Ishikawa (cell line): ENCODE measurements around the gene PCDHB9.

Experiments used
- CEBPB ChIP-seq: IDR thresholded peaks from 2 replicates; pipeline ENCODE4 v1.6.1; 2012
- CREB1 ChIP-seq: IDR thresholded peaks from 2 replicates; pipeline ENCODE4 v1.6.1; 2012; ENCODE audit warnings: low read depth
- EGR1 ChIP-seq: IDR thresholded peaks from 2 replicates; pipeline ENCODE4 v1.6.1; 2012
- EP300 ChIP-seq: IDR thresholded peaks from 2 replicates; pipeline ENCODE4 v1.6.1; 2012; ENCODE audit warnings: borderline replicate concordance
- FOXM1 ChIP-seq: IDR thresholded peaks from 2 replicates; pipeline ENCODE4 v1.6.1; 2012; ENCODE audit warnings: low read depth, borderline replicate concordance
- NFIC ChIP-seq: IDR thresholded peaks from 2 replicates; pipeline ENCODE4 v1.6.1; 2012
- RAD21 ChIP-seq: IDR thresholded peaks from 2 replicates; pipeline ENCODE4 v1.6.1; 2012; ENCODE audit warnings: low read depth
- REST ChIP-seq: IDR thresholded peaks from 2 replicates; pipeline ENCODE4 v1.6.1; 2012; ENCODE audit warnings: low read depth, mild to moderate bottlenecking
- TAF1 ChIP-seq: IDR thresholded peaks from 2 replicates; pipeline ENCODE4 v1.6.1; 2012; ENCODE audit warnings: low read depth, mild to moderate bottlenecking
- TCF12 ChIP-seq: IDR thresholded peaks from 2 replicates; pipeline ENCODE4 v1.6.1; 2012; ENCODE audit warnings: low read depth
- TEAD4 ChIP-seq: IDR thresholded peaks from 2 replicates; pipeline ENCODE4 v1.6.1; 2012
- YY1 ChIP-seq: IDR thresholded peaks from 2 replicates; pipeline ENCODE4 v1.6.1; 2012; ENCODE audit warnings: low read depth
- ZBTB7A ChIP-seq: IDR thresholded peaks from 2 replicates; pipeline ENCODE4 v1.6.1; 2012; ENCODE audit warnings: low read depth
- TF ChIP-seq, protein P1 (sequence below): IDR thresholded peaks from 2 replicates; pipeline ENCODE4 v1.6.1; 2012
- TF ChIP-seq, protein P2 (sequence below): IDR thresholded peaks from 2 replicates; pipeline ENCODE4 v1.6.1; 2012

PCDHB9 gene

DNA sequence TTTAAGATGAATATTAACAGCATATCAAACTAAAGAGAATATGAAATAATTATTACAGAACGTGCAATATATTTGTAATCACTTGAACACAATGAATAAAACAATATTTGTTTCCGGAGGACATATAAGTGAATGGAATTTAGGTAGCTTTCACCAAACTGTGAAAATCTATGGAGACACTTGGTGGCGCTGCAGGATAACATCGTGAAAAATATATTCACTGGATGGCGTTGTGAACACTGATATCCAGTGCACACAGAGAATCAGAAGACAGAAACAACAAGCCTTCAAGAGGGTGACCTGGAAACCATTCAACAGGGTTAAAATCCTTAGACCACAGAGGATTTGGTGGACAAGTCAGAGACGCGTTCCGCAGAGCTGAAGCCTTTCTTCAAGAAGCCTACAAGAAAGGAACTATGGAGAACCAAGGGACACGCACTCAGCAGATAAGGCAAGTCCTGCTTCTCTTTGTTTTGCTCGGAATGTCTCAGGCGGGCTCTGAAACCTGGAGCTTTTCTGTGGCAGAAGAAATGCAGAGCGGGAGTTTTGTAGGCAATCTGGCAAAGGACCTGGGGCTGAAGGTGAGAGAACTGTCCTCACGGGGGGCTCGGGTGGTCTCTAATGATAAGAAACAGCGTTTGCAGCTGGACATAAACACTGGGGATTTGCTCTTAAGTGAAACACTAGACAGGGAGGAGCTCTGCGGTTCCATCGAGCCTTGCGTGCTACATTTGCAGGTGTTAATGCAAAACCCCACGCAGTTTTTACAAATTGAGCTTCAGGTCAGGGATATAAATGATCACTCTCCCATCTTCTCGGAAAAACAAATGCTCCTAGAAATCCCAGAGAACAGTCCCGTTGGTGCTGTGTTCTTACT is 12.6 kb downstream of the PCDHB9 start, which contains the start of gene PCDHB11:
PCDHB11 (plus strand) TSS at position 269 of the 877 bp plus-strand sequence; CDS start at position 417, 148 bp downstream.
- TF ChIP-seq EGR1 (no peak), CEBPB (no peak), RAD21 (peak; percentile 46), FOXM1 (no peak), TCF12 (no peak), ZBTB7A (no peak)

- TF ChIP-seq NFIC (no peak), TCF12 (no peak), EGR1 (no peak), ZBTB7A (no peak), YY1 (no peak), CEBPB (no peak), CREB1 (no peak), EP300 (no peak)
- TF ChIP-seq, protein P1, sequence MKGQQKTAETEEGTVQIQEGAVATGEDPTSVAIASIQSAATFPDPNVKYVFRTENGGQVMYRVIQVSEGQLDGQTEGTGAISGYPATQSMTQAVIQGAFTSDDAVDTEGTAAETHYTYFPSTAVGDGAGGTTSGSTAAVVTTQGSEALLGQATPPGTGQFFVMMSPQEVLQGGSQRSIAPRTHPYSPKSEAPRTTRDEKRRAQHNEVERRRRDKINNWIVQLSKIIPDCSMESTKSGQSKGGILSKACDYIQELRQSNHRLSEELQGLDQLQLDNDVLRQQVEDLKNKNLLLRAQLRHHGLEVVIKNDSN: no peak
- TF ChIP-seq, protein P2, sequence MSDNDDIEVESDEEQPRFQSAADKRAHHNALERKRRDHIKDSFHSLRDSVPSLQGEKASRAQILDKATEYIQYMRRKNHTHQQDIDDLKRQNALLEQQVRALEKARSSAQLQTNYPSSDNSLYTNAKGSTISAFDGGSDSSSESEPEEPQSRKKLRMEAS: no peak
Measured at GRCh38 chr5:141208478-141208877, 21.5 kb downstream of the PCDHB9 start, which contains the start of gene PCDHB12. Gene PCDHB12, plus strand, starts transcription at chr5:141208719. Its CDS starts 189 bp downstream, at chr5:141208908.

DNA sequence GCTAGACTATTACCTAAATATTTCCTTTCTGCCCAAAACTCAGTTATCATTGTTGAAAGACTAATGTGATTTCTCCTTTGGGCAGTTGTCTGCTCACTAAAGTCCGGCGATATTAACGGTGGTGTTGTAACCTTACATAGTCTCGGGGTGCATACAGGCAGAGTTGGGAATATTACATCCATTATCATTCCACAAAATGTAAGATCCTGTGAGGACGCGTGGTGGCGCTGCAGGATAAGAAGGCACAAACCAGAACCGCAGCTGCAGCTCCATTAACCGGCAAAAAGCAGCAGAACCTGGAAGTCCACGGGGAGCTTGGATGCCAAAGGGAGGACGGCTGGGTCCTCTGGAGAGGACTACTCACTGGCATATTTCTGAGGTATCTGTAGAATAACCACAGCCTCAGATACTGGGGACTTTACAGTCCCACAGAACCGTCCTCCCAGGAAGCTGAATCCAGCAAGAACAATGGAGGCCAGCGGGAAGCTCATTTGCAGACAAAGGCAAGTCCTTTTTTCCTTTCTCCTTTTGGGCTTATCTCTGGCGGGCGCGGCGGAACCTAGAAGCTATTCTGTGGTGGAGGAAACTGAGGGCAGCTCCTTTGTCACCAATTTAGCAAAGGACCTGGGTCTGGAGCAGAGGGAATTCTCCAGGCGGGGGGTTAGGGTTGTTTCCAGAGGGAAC is 26.8 kb downstream of the PCDHB9 start, which contains the start of gene PCDHB13:
PCDHB13 (plus strand) TSS at position 264 of the 684 bp plus-strand sequence; CDS start at position 469, 205 bp downstream.
- TF ChIP-seq RAD21: peak; percentile 51

GRCh38 chr5:141223112-141223783 is 36.3 kb downstream of the PCDHB9 start, which contains the start of gene PCDHB14:
Gene PCDHB14, plus strand, starts transcription at chr5:141223343. Its CDS starts 163 bp downstream, at chr5:141223506.
- TF ChIP-seq, protein P1: no peak
- no peak for TF ChIP-seq YY1
- TF ChIP-seq RAD21: peak; percentile 35

DNA sequence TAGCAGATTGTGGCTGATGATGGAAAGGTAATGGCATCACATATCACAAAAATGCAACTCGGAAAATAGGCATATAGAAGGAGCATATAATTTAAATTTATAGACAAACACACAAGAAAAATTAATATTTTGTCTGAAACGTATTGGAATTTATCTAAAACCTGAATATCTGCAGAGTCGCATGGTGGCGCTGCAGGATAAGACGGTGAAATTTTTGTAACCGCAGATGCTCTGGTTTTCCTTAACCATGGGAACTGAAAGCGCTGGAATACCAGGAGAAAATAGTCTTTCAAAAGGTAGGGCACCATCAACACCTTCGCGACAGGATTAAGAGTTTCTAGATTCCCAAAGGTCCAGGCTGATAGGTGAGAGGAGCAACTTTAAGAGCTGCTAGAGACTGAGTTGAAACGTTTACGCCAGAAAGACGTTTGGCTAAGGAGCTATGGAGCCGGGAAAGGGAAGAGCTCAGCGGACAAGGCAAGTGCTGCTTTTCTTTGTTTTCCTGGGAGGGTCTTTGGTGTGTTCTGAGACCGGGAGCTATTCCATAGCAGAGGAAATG is 47.2 kb downstream of the PCDHB9 start:
- no peak for TF ChIP-seq YY1
- TF ChIP-seq FOXM1: no peak
- peak; percentile 47 for TF ChIP-seq RAD21
- no peak for TF ChIP-seq TEAD4
- TF ChIP-seq ZBTB7A: no peak

DNA sequence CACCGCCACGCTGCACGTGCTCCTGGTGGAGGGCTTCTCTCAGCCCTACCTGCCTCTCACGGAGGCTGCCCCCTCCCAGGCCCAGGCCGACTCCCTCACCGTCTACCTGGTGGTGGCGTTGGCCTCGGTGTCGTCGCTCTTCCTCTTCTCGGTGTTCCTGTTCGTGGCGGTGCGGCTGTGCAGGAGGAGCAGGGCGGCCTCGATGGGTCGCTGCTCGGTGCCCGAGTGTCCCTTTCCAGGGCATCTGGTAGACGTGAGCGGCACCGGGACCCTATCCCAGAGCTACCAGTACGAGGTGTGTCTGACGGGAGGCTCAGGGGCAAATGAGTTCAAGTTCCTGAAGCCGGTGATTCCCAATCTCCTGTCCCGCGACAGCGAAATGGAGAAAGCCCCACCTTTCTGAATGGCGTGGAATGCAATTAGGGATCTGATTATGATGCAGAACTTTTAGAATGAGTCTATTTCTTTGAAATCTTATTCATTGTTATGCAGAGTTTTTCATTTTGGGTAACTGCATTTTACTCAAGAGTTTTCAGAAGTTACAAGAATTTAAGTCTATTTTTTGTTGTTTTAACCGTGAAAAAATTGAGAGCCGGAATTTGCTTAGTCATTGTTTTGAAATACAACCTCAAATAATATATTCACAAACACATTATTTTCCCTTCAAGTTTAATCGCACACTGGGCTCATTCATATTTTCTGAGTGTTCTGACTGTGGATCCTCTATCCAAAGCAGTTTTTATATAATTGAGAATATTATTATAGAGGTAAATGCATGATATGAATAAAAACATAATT is 49.8 kb downstream of the PCDHB9 start:
- TF ChIP-seq REST: no peak
- no peak for TF ChIP-seq TAF1
- no peak for TF ChIP-seq TEAD4
- TF ChIP-seq NFIC: no peak
- TF ChIP-seq, protein P2: no peak
- no peak for TF ChIP-seq YY1
- no peak for TF ChIP-seq CREB1
- TF ChIP-seq RAD21: no peak
- no peak for TF ChIP-seq EGR1
- TF ChIP-seq, protein P1: no peak
- TF ChIP-seq CEBPB: no peak
- TF ChIP-seq FOXM1: no peak
- no peak for TF ChIP-seq TCF12
- no peak for TF ChIP-seq ZBTB7A
- no peak for TF ChIP-seq EP300
